ENCODE results near the gene GMDS.

The GMDS gene

GRCh38 chr6:1993042-1993441 is 252.4 kb downstream of the GMDS start:
- Mint-ChIP-seq H3K27ac (no peak overlapping the region), H3K36me3 (ENCODE audit: low read depth) (peaks cover 19% of the 10 kb centered on the region), H3K27me3 (no peaks in the 10 kb centered on the region), H3K4me1 (ENCODE audit: low read depth) (peaks cover 9% of the 10 kb centered on the region), H3K4me3 (no peak overlapping the region), H3K9me3 (no peaks in the 10 kb centered on the region)

- H3K27me3 Mint-ChIP-seq = no peaks in the 10 kb centered on the region
- H3K27ac Mint-ChIP-seq = no peak overlapping the region
- H3K9me3 Mint-ChIP-seq = no peaks in the 10 kb centered on the region
- no peak overlapping the region for H3K4me3 Mint-ChIP-seq
- H3K36me3 Mint-ChIP-seq (ENCODE audit: low read depth) = peaks cover 19% of the 10 kb centered on the region
- H3K4me1 Mint-ChIP-seq (ENCODE audit: low read depth) = peaks cover 9% of the 10 kb centered on the region
These were observed 254.0 kb downstream of the GMDS start for GRCh38 chr6:1991332-1991878.

GRCh38 chr6:1988843-1989242 is 256.6 kb downstream of the GMDS start:
- Mint-ChIP-seq H3K27me3 (no peaks in the 10 kb centered on the region), H3K9me3 (peaks cover 10% of the 10 kb centered on the region), H3K4me1 (ENCODE audit: low read depth) (peaks cover 9% of the 10 kb centered on the region), H3K27ac (no peak overlapping the region), H3K4me3 (no peak overlapping the region), H3K36me3 (ENCODE audit: low read depth) (peaks cover 27% of the 10 kb centered on the region)

DNA sequence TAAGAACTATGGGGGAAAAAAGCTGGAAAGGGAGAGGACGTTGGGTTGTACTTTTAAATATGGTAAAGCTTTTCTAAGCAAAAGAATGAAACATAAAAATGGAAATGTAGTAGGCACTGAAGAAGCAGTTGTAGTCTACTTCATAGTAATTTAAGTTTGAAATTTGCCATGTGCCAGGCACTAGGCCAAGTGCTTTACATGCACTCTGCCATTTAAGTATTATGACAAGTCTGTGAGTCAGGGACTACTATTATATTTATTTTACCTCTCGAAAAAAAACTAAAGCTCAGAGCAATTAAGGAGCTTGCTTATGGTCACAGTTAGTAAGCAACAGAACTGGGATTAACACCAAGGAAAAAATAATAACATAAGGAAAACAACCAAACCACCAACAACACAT is 257.8 kb downstream of the GMDS start:
- H3K27ac Mint-ChIP-seq = no peak overlapping the region
- H3K9me3 Mint-ChIP-seq = peaks cover 18% of the 10 kb centered on the region
- no peaks in the 10 kb centered on the region for H3K27me3 Mint-ChIP-seq
- peaks cover 38% of the 10 kb centered on the region for H3K36me3 Mint-ChIP-seq (ENCODE audit: low read depth)
- no peak overlapping the region for H3K4me3 Mint-ChIP-seq
- H3K4me1 Mint-ChIP-seq (ENCODE audit: low read depth) = peaks cover under 1% of the 10 kb centered on the region

- no peak overlapping the region for H3K4me3 Mint-ChIP-seq
- peaks cover 39% of the 10 kb centered on the region for H3K36me3 Mint-ChIP-seq (ENCODE audit: low read depth)
- no peaks in the 10 kb centered on the region for H3K4me1 Mint-ChIP-seq (ENCODE audit: low read depth)
- H3K27ac Mint-ChIP-seq = no peak overlapping the region
- peaks cover 24% of the 10 kb centered on the region for H3K9me3 Mint-ChIP-seq
- no peaks in the 10 kb centered on the region for H3K27me3 Mint-ChIP-seq
These were observed 258.8 kb downstream of the GMDS start for GRCh38 chr6:1986454-1987243.

DNA sequence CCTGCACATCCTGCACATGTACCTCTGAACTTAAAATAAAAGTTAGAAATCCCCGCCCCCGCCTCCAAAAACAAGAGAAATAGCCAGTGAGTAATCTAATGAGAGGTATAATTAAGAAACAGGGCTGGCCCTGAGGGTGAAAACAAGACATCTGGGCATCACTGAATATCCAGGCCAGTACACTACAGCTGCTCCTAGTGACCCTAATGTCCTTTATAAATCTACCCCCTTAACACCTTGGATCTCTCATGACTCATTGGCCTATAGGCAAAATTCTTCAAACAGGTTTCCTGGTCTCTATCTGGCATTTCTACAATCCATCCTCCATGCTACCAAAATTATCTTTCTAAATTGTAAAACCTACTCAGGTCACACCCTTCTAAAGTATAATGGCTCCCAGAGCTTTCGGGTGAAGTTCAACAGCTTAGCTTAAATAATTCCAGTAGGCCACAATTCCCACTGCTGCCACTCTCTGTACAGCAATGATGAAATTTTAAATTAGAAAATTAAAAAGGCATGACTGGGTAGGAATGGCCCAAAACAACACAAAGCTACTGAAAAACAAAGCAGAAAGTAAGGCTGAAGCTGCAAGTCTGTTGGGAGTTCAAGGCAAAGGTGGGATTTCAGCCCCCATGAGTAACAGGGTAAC is 260.9 kb downstream of the GMDS start:
- Mint-ChIP-seq H3K4me3 (no peak overlapping the region), H3K9me3 (peaks cover 40% of the 10 kb centered on the region), H3K4me1 (ENCODE audit: low read depth) (no peaks in the 10 kb centered on the region), H3K36me3 (ENCODE audit: low read depth) (peaks cover 47% of the 10 kb centered on the region), H3K27me3 (no peaks in the 10 kb centered on the region), H3K27ac (no peak overlapping the region)

DNA sequence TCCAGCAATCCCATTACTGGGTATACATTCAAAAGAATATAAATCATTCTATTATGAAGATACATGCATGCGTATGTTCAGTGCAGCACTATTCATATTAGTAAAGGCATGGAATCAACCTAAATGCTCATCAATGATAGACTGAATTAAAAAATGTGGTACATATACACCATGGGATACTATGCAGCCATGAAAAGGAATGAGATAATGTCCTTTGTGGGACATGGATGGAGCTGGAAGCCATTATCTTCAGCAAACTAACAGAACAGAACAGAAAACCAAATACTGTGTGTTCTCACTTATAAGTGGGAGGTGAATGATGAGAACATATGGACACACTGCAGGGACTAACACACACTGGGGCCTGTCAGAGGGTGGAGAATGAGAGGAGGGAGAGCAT is 261.6 kb downstream of the GMDS start:
- Mint-ChIP-seq H3K4me3 (no peak overlapping the region), H3K27me3 (no peaks in the 10 kb centered on the region), H3K9me3 (peaks cover 45% of the 10 kb centered on the region), H3K27ac (no peak overlapping the region), H3K4me1 (ENCODE audit: low read depth) (no peaks in the 10 kb centered on the region), H3K36me3 (ENCODE audit: low read depth) (peaks cover 49% of the 10 kb centered on the region)

- no peak overlapping the region for H3K4me3 Mint-ChIP-seq
- H3K4me1 Mint-ChIP-seq (ENCODE audit: low read depth) = no peaks in the 10 kb centered on the region
- no peak overlapping the region for H3K27ac Mint-ChIP-seq
- H3K9me3 Mint-ChIP-seq = no peaks in the 10 kb centered on the region
- H3K36me3 Mint-ChIP-seq (ENCODE audit: low read depth) = no peaks in the 10 kb centered on the region
- no peaks in the 10 kb centered on the region for H3K27me3 Mint-ChIP-seq
These were observed 272.4 kb downstream of the GMDS start for GRCh38 chr6:1972962-1973361.

DNA sequence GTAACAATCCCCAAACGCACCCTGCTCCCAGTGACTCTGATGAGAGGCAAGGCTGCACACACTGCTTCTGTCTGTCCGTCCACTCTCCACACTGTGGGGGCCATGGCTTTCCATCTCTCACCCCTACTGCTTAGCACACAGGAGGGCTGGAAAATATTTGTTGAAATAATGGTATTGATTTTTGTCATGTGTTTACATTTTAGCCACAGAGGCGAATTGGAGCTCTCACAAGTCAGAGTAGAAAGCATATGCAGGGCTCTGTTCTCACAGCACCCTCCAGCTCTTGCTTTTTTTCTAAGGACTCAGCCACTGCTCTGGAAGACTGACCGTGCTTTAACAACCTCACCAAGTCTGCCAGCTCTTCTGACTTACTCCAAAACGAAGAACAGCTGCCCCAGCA is 273.8 kb downstream of the GMDS start:
- Mint-ChIP-seq H3K27ac (no peak overlapping the region), H3K9me3 (no peaks in the 10 kb centered on the region), H3K27me3 (no peaks in the 10 kb centered on the region), H3K4me1 (ENCODE audit: low read depth) (no peaks in the 10 kb centered on the region), H3K36me3 (ENCODE audit: low read depth) (peaks cover 2% of the 10 kb centered on the region), H3K4me3 (no peak overlapping the region)

DNA sequence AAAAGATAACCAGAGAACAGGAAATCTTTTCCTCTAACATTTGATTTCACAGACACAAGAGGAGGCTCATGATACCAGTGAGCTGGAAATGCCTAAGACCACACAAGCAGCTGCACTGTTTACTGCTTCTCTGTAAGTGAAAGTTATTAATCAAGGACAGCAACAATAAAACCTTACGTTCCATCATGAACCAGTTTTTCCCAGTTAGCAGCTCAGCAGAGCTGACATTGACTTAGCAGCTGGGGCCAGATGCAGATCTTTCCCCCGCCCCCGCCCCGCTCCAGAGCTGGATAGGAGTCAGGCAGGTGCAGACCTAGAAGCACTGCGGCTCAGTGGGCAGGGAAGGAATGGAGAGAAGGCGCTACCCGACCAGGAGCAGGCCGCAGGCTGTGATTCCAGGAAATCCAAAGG is 275.2 kb downstream of the GMDS start:
- H3K36me3 Mint-ChIP-seq (ENCODE audit: low read depth) = peaks cover 7% of the 10 kb centered on the region
- no peaks in the 10 kb centered on the region for H3K4me1 Mint-ChIP-seq (ENCODE audit: low read depth)
- no peak overlapping the region for H3K4me3 Mint-ChIP-seq
- H3K9me3 Mint-ChIP-seq = peaks cover under 1% of the 10 kb centered on the region
- H3K27me3 Mint-ChIP-seq = no peaks in the 10 kb centered on the region
- no peak overlapping the region for H3K27ac Mint-ChIP-seq

DNA sequence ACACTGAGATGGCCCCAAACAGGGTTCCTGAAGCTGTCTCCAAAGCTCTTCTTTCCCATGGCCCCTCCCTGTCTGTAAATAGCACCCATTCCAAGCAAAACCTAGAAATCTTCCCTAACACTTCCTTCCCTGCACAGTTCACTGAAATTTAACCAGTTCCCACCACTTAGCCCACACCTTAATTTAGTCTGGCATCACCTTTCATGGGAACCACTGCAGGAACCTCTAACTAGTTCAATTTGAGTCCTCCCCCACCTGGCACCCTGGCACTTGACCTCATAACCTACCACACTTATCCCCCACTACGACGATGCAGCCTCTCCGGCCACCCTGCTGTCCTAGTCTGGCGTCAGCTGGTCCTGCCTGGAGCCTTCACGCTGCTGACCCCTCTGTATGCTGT is 278.7 kb downstream of the GMDS start:
- H3K36me3 Mint-ChIP-seq (ENCODE audit: low read depth) = peaks cover 10% of the 10 kb centered on the region

GRCh38 chr6:1965596-1966224 is 279.7 kb downstream of the GMDS start:
- Mint-ChIP-seq H3K4me3 (no peak overlapping the region), H3K9me3 (peaks cover 3% of the 10 kb centered on the region), H3K27me3 (no peaks in the 10 kb centered on the region), H3K27ac (no peak overlapping the region), H3K4me1 (ENCODE audit: low read depth) (no peaks in the 10 kb centered on the region), H3K36me3 (ENCODE audit: low read depth) (peaks cover 14% of the 10 kb centered on the region)

More for the DNA sequence above, 278.7 kb downstream of the GMDS start:
- Mint-ChIP-seq H3K27ac (no peak overlapping the region), H3K4me3 (no peak overlapping the region), H3K27me3 (no peaks in the 10 kb centered on the region), H3K9me3 (peaks cover 3% of the 10 kb centered on the region), H3K4me1 (ENCODE audit: low read depth) (no peaks in the 10 kb centered on the region)

- H3K27ac Mint-ChIP-seq = no peak overlapping the region
- no peaks in the 10 kb centered on the region for H3K4me1 Mint-ChIP-seq (ENCODE audit: low read depth)
- peaks cover 3% of the 10 kb centered on the region for H3K9me3 Mint-ChIP-seq
- peaks cover 31% of the 10 kb centered on the region for H3K36me3 Mint-ChIP-seq (ENCODE audit: low read depth)
- no peak overlapping the region for H3K4me3 Mint-ChIP-seq
- H3K27me3 Mint-ChIP-seq = no peaks in the 10 kb centered on the region
These were observed 281.8 kb downstream of the GMDS start for GRCh38 chr6:1963596-1963995.

GRCh38 chr6:1962201-1962600 is 283.2 kb downstream of the GMDS start:
- Mint-ChIP-seq H3K27ac (no peak overlapping the region), H3K36me3 (ENCODE audit: low read depth) (peaks cover 36% of the 10 kb centered on the region), H3K27me3 (no peaks in the 10 kb centered on the region), H3K4me1 (ENCODE audit: low read depth) (no peaks in the 10 kb centered on the region), H3K4me3 (no peak overlapping the region), H3K9me3 (peaks cover 3% of the 10 kb centered on the region)

GRCh38 chr6:1960486-1961142 is 284.8 kb downstream of the GMDS start:
- Mint-ChIP-seq H3K27ac (no peak overlapping the region), H3K4me1 (ENCODE audit: low read depth) (no peaks in the 10 kb centered on the region), H3K36me3 (ENCODE audit: low read depth) (peaks cover 30% of the 10 kb centered on the region), H3K9me3 (peaks cover 3% of the 10 kb centered on the region), H3K27me3 (no peaks in the 10 kb centered on the region), H3K4me3 (no peak overlapping the region)

Data from stimulated activated naive CD8-positive, alpha-beta T cell treated with anti-CD3 and anti-CD28 coated beads, Interleukin-15, Interleukin-2, amounts not matched to agents 100 ng/mL and 50 ng/mL, for 24 hours (primary cell).